ENCODE measurements around the gene ATP5IF1.
A peak's percentile ranks its signal among the peaks of the same experiment; 100 is the strongest.

ATP5IF1 gene

DNA sequence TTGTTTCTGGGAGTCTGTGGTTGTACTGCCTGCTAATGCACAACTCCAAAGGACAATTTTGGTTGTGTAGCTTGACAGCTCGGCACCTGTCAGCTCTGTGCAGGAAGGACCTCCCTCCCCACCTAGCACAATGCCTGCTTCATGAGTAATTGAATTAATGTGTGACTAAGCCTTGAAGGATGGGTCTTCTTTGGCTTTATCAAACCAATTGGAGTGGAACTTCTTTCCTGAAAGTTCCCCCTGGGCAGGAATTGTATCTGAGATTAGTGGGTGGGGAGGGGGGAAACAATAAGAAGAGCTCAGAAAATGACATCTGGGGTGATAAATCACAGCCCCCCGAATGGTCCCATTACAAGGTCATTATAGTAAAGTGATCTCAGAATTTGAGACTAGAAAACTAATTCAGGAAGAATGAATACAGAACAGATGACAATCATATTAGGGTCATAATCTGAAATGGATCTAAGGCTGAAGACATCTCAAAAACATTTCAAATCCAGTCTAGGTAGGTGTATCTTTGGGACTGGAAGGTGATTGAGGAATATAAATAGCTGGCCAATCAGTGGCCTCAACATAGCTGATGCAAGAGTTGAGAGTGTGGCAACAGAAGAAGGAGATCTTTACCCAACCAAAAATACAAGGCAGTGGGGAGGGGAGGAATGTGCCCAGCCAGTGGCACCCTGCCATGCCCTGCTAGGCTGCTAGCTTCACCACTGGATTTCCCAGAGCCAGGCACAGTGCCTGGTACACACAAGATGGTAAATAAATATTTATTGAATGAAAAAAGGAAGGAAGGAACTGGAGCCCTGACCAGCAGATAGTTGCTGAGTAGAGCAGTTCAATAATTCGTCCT is 13.3 kb downstream of the ATP5IF1 start:
- H3K27ac Mint-ChIP-seq = peak overlapping the region; percentile 100
- no peak for ATAC-seq
- no peaks in the 10 kb centered on the region for H3K27me3 Mint-ChIP-seq
- H3K4me1 Mint-ChIP-seq = peaks cover 49% of the 10 kb centered on the region
- H3K36me3 Mint-ChIP-seq = no peaks in the 10 kb centered on the region
- H3K9me3 Mint-ChIP-seq = no peaks in the 10 kb centered on the region
- no peak overlapping the region for H3K4me3 Mint-ChIP-seq

DNA sequence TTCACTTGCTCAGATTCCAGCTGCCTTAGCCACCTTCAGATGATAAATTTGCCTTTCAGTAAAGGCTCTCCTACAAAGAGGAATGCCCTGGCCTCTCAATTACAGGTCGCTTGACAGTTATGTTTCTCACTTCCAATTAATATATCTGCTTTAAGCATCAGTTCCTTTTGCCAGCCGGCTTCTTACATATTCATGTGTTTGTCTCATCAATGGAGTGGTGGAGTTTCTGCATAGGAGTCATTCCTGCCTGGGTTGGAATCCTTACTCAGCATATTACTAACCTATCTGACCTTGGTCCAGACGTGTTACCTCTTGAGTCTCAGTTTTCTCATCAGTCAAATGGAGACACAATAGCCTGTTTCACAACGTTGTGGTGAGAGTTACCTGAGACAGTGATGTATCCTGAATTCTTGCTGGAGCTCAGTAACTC is 14.0 kb downstream of the ATP5IF1 start:
- Mint-ChIP-seq H3K36me3 (no peaks in the 10 kb centered on the region), H3K27me3 (no peaks in the 10 kb centered on the region), H3K4me3 (no peak overlapping the region), H3K4me1 (peaks cover 43% of the 10 kb centered on the region), H3K9me3 (no peaks in the 10 kb centered on the region), H3K27ac (peak overlapping the region; percentile 100)
- no peak for ATAC-seq

DNA sequence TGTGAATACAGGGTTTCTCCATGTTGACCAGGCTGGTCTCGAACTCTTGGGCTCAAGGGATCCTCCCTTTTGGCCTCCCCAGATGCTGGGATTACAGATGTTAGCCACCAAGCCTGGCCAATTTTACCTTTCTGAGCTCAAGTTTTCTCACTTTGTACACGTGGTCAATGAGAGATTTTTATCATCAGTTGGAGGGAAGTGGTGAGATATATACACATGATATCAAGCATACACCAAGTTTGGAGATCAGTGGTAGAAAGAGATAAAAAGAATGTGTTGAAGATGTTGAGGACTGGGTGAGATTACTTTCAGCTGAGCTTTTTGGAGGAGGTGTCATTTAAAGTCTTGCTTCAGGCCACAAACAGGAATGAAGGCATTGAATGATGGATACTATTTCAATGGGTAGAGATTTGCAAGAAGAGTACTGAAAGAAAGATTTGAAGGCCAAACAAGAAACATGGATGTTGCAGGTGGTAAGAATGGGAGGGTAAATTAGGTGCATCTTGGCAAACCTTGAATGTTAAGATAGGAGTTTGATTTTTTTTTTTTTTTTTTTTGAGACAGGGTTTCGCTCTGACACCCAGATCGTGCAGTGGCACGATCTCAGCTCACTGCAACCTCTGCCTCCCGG is 20.4 kb downstream of the ATP5IF1 start:
- H3K4me3 Mint-ChIP-seq = no peak overlapping the region

DNA sequence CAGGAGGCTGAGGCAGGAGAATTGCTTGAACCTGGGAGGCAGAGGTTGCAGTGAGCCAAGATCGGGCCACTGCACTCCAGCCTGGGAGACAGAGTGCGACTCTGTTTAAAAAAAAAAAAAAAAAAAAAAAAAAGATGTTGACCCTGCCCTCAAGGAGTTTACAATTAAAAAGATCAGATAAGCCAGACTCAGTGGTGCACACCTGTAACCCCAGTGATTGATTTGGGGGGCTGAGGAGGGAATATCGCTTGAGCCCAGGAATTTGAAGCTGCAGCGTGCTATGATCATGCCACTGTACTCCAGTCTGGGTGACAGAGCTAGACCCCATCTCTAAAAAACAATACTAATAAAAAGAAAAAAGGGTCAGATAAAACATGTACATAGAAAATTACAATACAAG is 21.8 kb downstream of the ATP5IF1 start:
- no peak for ATAC-seq
- Mint-ChIP-seq H3K36me3 (no peaks in the 10 kb centered on the region), H3K27ac (no peak overlapping the region), H3K27me3 (peaks cover 9% of the 10 kb centered on the region), H3K4me1 (peaks cover 20% of the 10 kb centered on the region), H3K4me3 (no peak overlapping the region), H3K9me3 (no peaks in the 10 kb centered on the region)

More for the DNA sequence above, 20.4 kb downstream of the ATP5IF1 start:
- Mint-ChIP-seq H3K27ac (no peak overlapping the region), H3K4me1 (peaks cover 18% of the 10 kb centered on the region), H3K9me3 (no peaks in the 10 kb centered on the region), H3K27me3 (peaks cover 9% of the 10 kb centered on the region), H3K36me3 (no peaks in the 10 kb centered on the region)
- ATAC-seq = no peak

DNA sequence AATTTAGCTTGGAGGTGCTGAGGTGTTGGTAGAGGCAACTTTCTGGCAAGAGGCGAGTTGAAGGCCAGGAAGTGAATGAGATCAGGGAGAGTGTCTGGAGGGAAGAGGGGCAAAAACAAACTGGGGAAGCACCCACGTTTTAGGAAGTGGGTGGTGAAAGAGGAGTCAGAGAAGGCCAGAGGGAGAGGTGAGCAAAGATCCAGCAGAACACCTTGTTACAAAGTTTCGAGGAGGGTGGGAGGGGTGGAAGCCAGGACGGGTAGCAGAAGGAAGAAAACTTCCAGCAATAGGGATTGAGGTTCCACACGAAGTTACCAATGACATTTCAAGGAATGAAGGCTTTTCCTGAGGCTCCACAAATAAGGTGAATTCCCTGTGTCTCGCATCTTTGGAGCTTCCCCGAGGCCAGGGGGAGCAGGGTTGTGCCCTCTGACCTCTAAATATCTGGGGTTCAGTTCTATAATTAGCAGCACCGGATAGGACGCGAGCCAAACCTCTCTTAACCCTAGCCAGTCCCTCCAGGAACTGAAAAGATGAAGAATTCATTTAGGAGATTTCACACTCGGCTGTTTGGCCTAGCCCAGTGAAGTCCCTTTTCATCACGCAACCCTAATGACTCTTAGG is 22.8 kb downstream of the ATP5IF1 start:
- no peaks in the 10 kb centered on the region for H3K36me3 Mint-ChIP-seq
- H3K4me3 Mint-ChIP-seq = peak overlapping the region; percentile 89
- no peak for ATAC-seq
- H3K27ac Mint-ChIP-seq = peak overlapping the region; percentile 55
- peaks cover 9% of the 10 kb centered on the region for H3K27me3 Mint-ChIP-seq
- peaks cover 20% of the 10 kb centered on the region for H3K4me1 Mint-ChIP-seq
- H3K9me3 Mint-ChIP-seq = no peaks in the 10 kb centered on the region

DNA sequence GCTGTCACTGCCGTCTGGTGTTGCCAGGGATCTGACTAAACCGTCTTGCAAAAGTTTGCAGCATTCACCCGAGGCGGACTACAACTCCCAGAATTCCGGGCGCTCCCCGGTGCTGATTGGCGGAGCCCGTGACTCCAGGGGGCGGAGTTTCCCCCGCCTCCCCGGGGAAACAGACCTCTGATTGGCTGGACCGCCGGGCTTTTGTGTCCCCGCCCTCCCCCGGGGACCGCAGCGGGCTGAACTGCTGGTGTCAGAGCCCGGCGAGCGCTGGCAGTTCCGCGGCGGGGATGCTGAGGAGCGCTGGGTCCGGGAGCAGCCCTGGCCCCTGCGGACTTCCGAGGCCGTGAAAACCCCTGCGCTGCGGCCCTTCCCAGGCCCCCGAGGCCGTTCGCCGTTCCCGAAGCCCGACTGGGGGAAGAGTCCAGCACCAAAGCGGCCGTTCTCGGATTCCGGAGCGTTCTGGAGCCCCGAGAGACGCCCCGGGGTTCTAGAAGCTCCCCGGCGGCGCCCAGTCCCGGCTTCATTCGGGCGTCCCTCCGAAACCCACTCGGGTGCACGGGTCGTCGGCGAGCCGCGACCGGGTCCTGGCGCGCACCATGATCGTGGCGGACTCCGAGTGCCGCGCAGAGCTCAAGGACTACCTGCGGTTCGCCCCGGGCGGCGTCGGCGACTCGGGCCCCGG is 23.5 kb downstream of the ATP5IF1 start, which contains the start of gene SESN2:
Gene SESN2, plus strand, starts transcription at position 267 of the 682 bp plus-strand sequence. Its CDS starts 330 bp downstream, at position 597.
- H3K9me3 Mint-ChIP-seq = no peaks in the 10 kb centered on the region
- ATAC-seq = peak; percentile 99
- peak within 1 kb of the TSS; percentile 55 for H3K27ac Mint-ChIP-seq
- H3K4me1 Mint-ChIP-seq = peaks cover 20% of the 10 kb centered on the region
- peak within 1 kb of the TSS; percentile 89 for H3K4me3 Mint-ChIP-seq
- no peaks in the 10 kb centered on the region for H3K36me3 Mint-ChIP-seq
- peaks cover 9% of the 10 kb centered on the region for H3K27me3 Mint-ChIP-seq

DNA sequence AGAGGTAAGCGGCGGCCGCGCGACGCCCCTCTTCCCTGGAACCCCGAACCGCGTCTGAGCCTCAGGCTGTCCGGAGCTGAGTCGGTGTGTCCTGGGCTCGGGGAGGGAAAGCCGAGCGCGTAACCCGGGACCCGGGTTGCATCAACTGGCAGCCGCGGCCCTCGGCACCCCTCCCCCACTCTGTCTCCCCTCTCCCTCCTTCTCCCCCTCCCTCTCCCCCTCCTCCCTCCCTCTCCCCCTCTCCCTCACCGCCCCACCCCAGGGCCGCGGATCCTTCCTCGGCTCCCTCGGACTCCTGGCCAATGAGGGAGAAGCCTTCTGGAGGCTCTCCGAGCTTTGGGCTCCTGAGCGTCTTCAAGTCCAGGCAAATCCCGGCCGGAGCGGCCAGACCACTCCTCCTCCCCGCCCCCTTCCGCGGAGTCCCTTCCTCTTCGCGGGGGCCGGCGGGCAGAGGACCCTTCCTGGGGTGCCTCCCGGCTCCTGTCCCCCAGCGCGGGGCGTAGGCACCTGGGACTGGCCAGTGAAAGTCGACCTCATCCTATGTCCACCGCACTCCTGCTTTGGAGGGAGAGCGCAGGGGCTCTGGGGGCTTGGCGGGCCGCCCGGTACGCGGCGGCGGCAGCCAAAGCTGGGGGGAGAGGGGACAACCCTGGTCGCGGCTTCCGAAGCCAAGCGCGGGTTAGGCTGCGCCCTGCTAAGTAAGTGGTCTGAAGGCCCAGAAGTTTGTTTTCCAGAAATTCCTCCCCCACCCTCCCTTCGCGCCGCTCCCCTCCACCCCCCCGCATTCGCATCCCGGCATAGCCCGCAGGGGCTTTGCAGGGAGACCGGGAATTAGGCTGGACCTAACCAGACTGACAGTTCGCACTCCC is 24.2 kb downstream of the ATP5IF1 start:
- H3K36me3 Mint-ChIP-seq = no peaks in the 10 kb centered on the region
- peak overlapping the region; percentile 89 for H3K4me3 Mint-ChIP-seq
- H3K9me3 Mint-ChIP-seq = no peaks in the 10 kb centered on the region
- no peak for ATAC-seq
- H3K27ac Mint-ChIP-seq = peak overlapping the region; percentile 55
- peaks cover 9% of the 10 kb centered on the region for H3K27me3 Mint-ChIP-seq
- H3K4me1 Mint-ChIP-seq = peaks cover 20% of the 10 kb centered on the region

DNA sequence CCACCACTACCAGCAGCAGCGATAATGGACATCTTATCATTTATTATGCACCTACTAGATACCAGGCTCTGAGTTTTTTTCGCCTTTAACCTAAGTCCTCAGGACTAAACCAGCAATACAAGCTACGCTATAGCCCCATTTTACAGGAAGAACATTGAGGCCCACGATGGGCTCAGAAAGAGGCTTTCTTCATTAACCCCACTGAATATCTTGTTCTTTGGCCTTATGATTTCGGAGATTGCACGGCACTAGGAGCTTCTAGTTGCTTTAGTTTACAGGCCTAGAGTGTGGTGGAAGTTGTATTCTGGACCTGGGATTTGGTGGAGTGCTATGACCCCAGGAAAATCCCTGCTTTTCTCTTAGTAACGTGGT is 24.9 kb downstream of the ATP5IF1 start:
- Mint-ChIP-seq H3K27me3 (peaks cover 9% of the 10 kb centered on the region), H3K9me3 (no peaks in the 10 kb centered on the region), H3K4me1 (peaks cover 20% of the 10 kb centered on the region), H3K4me3 (peak overlapping the region; percentile 89), H3K36me3 (no peaks in the 10 kb centered on the region), H3K27ac (no peak overlapping the region)
- ATAC-seq = no peak

DNA sequence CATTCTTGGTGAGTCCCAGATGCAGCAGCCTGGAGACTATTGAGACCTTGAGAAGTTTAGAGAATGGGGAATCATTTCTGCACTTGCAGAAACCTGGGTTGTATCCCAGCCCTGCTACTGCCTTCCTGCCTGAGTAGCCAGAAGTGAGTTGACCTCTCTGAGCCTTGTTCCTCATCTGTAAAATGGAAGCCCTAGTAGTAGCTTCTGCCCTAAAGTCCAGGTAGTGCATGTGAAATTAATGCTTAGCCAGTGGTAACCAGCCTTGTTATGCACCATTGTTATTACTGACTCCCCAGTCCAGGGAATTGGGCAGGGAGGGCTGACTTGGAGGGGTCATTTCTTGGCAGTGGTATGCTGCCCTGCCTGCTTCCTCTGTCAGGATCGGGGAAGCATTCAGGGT is 29.0 kb downstream of the ATP5IF1 start:
- H3K27me3 Mint-ChIP-seq = no peaks in the 10 kb centered on the region
- no peaks in the 10 kb centered on the region for H3K9me3 Mint-ChIP-seq
- H3K4me1 Mint-ChIP-seq = peaks cover 9% of the 10 kb centered on the region
- ATAC-seq = no peak
- peaks cover 4% of the 10 kb centered on the region for H3K36me3 Mint-ChIP-seq
- H3K27ac Mint-ChIP-seq = no peak overlapping the region
- no peak overlapping the region for H3K4me3 Mint-ChIP-seq

DNA sequence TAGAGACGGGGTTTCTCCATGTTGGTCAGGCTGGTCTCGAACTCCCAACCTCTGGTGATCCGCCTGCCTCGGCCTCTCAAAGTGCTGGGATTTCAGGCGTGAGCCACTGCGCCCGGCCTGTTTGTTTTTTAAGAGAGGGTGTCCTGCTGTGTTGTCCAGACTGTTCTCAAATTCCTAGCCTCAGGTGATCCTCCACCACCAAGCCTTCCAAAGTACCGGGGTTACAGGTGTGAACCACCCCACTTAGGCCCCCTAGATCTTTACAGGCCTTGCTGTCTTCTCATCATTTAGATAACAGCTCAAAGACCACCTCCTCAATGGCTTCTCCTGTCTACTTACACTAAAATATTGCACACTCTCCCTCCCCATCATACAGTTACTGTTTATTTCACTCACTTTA is 29.7 kb downstream of the ATP5IF1 start:
- no peak for ATAC-seq
- Mint-ChIP-seq H3K27ac (no peak overlapping the region), H3K4me3 (no peak overlapping the region), H3K4me1 (peaks cover 9% of the 10 kb centered on the region), H3K36me3 (peaks cover 4% of the 10 kb centered on the region), H3K9me3 (no peaks in the 10 kb centered on the region), H3K27me3 (no peaks in the 10 kb centered on the region)

DNA sequence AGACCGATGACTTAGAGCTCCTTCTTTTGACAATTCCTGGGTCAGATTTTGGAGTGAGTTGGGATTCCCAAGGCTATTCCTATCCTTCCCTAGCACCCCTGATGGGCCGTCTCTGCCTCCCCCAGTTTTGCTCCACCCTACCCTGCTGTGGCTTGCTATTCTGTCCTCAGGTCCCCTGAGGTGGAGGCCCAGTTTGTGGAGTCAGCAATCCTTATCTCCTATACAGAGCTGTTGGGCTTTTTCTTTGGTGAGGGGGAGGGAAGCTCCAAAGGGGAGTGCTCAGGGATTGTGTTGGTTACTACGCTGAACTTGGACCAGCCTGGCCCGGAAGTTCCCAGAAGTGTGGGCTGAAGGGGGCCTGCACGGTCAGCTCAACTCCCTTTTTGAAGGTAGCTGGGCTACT is 31.0 kb downstream of the ATP5IF1 start:
- H3K4me1 Mint-ChIP-seq = no peaks in the 10 kb centered on the region
- no peaks in the 10 kb centered on the region for H3K27me3 Mint-ChIP-seq
- H3K4me3 Mint-ChIP-seq = no peak overlapping the region
- ATAC-seq = no peak
- H3K9me3 Mint-ChIP-seq = no peaks in the 10 kb centered on the region
- no peak overlapping the region for H3K27ac Mint-ChIP-seq
- H3K36me3 Mint-ChIP-seq = peaks cover 8% of the 10 kb centered on the region

DNA sequence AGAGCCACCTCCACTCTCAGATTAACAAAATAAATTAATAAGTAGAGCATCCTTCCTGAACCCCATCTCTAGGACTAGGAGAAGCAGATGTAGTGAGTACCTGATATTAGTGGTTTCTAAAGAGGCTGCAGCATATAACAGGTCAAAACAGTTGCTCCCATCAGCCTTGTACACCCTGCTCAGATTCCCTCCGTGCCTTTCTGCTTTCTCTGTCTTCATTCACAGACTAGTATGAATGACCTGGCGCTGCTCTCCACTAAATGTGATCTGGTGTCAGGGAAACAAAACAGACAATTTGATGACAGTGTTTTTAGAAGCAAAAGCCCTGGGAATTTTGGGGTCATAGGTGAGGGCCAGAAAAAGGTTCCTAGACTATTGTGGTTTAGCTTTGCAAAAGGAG is 31.7 kb downstream of the ATP5IF1 start:
- no peak overlapping the region for H3K27ac Mint-ChIP-seq
- no peaks in the 10 kb centered on the region for H3K9me3 Mint-ChIP-seq
- no peak for ATAC-seq
- peaks cover 10% of the 10 kb centered on the region for H3K36me3 Mint-ChIP-seq
- H3K4me3 Mint-ChIP-seq = no peak overlapping the region
- H3K27me3 Mint-ChIP-seq = no peaks in the 10 kb centered on the region
- H3K4me1 Mint-ChIP-seq = no peaks in the 10 kb centered on the region

DNA sequence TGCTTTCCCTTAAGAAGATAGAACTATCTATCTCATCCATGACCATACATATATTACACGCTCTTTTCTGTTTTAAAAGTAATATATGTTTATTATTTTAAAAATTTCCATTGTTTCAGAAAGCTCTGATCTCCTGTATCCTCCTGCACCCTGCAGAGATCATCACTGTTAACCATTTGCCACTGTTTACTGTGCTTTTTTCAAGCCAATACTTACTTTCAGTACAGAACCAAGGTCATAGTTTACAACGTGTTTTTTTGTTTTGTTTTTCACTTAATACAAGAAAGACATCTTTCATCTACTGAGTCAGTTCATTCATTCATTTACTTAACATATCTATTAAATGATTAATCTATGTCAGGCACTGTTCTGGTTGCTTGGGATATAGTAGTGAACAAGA is 33.6 kb downstream of the ATP5IF1 start:
- H3K36me3 Mint-ChIP-seq = peaks cover 18% of the 10 kb centered on the region
- ATAC-seq = no peak

DNA sequence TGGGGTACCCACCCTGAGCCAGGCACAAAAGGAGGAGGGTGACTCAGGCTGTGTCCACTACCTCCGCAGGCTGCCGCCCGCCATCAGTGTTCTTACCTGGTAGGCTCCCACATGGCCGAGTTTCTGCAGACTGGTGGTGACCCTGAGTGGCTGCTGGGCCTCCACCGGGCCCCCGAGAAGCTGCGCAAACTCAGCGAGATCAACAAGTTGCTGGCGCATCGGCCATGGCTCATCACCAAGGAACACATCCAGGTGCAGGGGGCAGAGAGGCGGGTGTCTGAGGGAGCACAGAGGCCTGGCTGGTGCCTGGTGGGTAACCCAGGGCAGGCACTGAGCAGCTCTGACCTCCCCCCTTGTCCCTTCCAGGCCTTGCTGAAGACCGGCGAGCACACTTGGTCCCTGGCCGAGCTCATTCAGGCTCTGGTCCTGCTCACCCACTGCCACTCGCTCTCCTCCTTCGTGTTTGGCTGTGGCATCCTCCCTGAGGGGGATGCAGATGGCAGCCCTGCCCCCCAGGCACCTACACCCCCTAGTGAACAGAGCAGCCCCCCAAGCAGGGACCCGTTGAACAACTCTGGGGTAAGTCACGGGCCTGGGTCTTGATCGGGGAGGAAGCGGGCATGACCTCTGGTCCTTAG is 36.4 kb downstream of the ATP5IF1 start:
- Mint-ChIP-seq H3K4me1 (no peaks in the 10 kb centered on the region), H3K9me3 (no peaks in the 10 kb centered on the region), H3K4me3 (no peak overlapping the region), H3K27ac (no peak overlapping the region), H3K36me3 (peaks cover 28% of the 10 kb centered on the region), H3K27me3 (no peaks in the 10 kb centered on the region)
- ATAC-seq = no peak

More for the DNA sequence above, 33.6 kb downstream of the ATP5IF1 start:
- Mint-ChIP-seq H3K27ac (no peak overlapping the region), H3K4me1 (no peaks in the 10 kb centered on the region), H3K4me3 (no peak overlapping the region), H3K9me3 (no peaks in the 10 kb centered on the region), H3K27me3 (no peaks in the 10 kb centered on the region)
